Lower leg skin (tissue), 4 donors: ENCODE measurements around the gene ATG7. TPM values are rescaled to one million over a fixed set of nuclear protein-coding genes. Genes with fewer than 3 reads are reported as not detected.

Experiments
- DNase-seq, 2 donors: peaks; one replicate each; pipeline ENCODE4 v3.0.0-alpha.2; 2019; ENCODE audit warnings: low spot score in 2 of 2
- H3K4me3 ChIP-seq: fragments of 200-600 bp; sonication (generic); 2 replicates; pipeline ENCODE4 v1.5.1; 2017; ENCODE audit warnings: mild to moderate bottlenecking, low read depth; ENCODE audit not compliant: poor library complexity, severe bottlenecking
- CTCF ChIP-seq, 3 donors: fragments of 450-650 bp; IDR thresholded peaks; one replicate each; pipeline ENCODE4 v1.5.1; 2016; ENCODE audit warnings: antibody characterized with exemption in 3 of 3, mild to moderate bottlenecking in 3 of 3, moderate library complexity in 2 of 3
- POLR2A ChIP-seq, 2 donors: fragments of 450-650 bp; IDR thresholded peaks; one replicate each; pipeline ENCODE4 v1.6.1; 2016 to 2017; ENCODE audit warnings: antibody characterized with exemption in 2 of 2, mild to moderate bottlenecking in 1 of 2, moderate library complexity in 1 of 2
- WGBS, 2 donors: methylation state at CpG; one replicate each; pipeline ENCODE4 v1.1.5; 2018; 5-methylcytosine and 5-hydroxymethylcytosine counted together
- intact Hi-C: fragments of 100-400 bp; cut with DNase I; formaldehyde crosslinking; loops from one replicate; pipeline ENCODE4 v1.15.0; 2023; ENCODE audit warnings: low total_unique reads
- total RNA-seq, 4 donors: library from RNA; depleted of rRNA; stranded (reverse); fragments of >200 nt; gene quantifications; one replicate each; pipeline ENCODE4 v1.1.0, GENCODE V29; 2016

Gene ATG7
- total RNA-seq, 4 donors from 2014 or later = 38.8 to 110 (median 53.2) TPM

- TF ChIP-seq CTCF (IDR thresholded peaks at IDR 0.05) (peak in 1 of 3 donors; percentile 11), POLR2A (IDR thresholded peaks at IDR 0.05) (no peak)
- H3K4me3 ChIP-seq = no peak overlapping the region
- intact Hi-C loops = no loop called here
- WGBS, 2 donors = 85 to 87% methylated on average over 6 of the region's 6 CpGs
- no peak for DNase-seq
These were observed 26.2 kb upstream of the ATG7 start for GRCh38 chr3:11245827-11246662.

- no peak overlapping the region for H3K4me3 ChIP-seq
- 88 to 93% methylated on average over 2 of the region's 2 CpGs for WGBS, 2 donors
- intact Hi-C loops = no loop called here
These were observed 25.6 kb upstream of the ATG7 start for GRCh38 chr3:11246663-11246970.

GRCh38 chr3:11247362-11247761, 24.8 kb upstream of the ATG7 start:
- TF ChIP-seq CTCF (IDR thresholded peaks at IDR 0.05) = no peak
- no peak for TF ChIP-seq POLR2A (IDR thresholded peaks at IDR 0.05)
- intact Hi-C loops = no loop called here
- H3K4me3 ChIP-seq = no peak overlapping the region
- 53 to 65% methylated on average over 8 of the region's 8 CpGs for WGBS, 2 donors
- DNase-seq = no peak

More at GRCh38 chr3:11246663-11246970, 25.6 kb upstream of the ATG7 start:
- no peak for DNase-seq
- TF ChIP-seq POLR2A (IDR thresholded peaks at IDR 0.05) (no peak), CTCF (IDR thresholded peaks at IDR 0.05) (no peak)

- WGBS, 2 donors = 92 to 94% methylated on average over 6 of the region's 6 CpGs
- TF ChIP-seq POLR2A (IDR thresholded peaks at IDR 0.05) (no peak), CTCF (IDR thresholded peaks at IDR 0.05) (no peak)
- no peak for DNase-seq
- no peak overlapping the region for H3K4me3 ChIP-seq
- intact Hi-C loops = no loop called here
These were observed 23.6 kb upstream of the ATG7 start for GRCh38 chr3:11248596-11248995.

- no peak overlapping the region for H3K4me3 ChIP-seq
- 71 to 72% methylated on average over 10 of the region's 10 CpGs for WGBS, 2 donors
- no peak for DNase-seq
- TF ChIP-seq CTCF (IDR thresholded peaks at IDR 0.05) = no peak
- no peak for TF ChIP-seq POLR2A (IDR thresholded peaks at IDR 0.05)
- intact Hi-C loops = no loop called here
These were observed 21.0 kb upstream of the ATG7 start for GRCh38 chr3:11250902-11251806.
